SK-N-SH (cell line): ENCODE data around the gene GNAL. TPM values are rescaled to one million over a fixed set of nuclear protein-coding genes. Genes with fewer than 3 reads are reported as not detected.
"Not testable (repeated sequence)": the region's sequence is repeated elsewhere in the genome, so short reads cannot be mapped to it uniquely, and the experiment has no call there.

Experiments
- CTCF ChIA-PET: fragments of 300-600, 350-600 bp; formaldehyde crosslinking; extraction: SDS; loops from one replicate; lab custom pipeline; 2021; lab: Yijun Ruan, JAX
- POLR2A ChIA-PET: fragments of 350-600 bp; sonication (Branson Sonifier 250); formaldehyde crosslinking; extraction: SDS; loops from one replicate; lab custom pipeline; 2020; ENCODE audit warnings: antibody characterized with exemption, inconsistent platforms; lab: Yijun Ruan, JAX
- DNase-seq: peaks from one replicate; pipeline ENCODE4 v3.0.0; 2012
- H2AFZ ChIP-seq: fragments of 200-600 bp; sonication (generic); 2 replicates; pipeline ENCODE4 v1.8.1; 2016; ENCODE audit warnings: antibody characterized with exemption, mild to moderate bottlenecking, low read depth
- H3F3A ChIP-seq: fragments of 200-600 bp; sonication (generic); replicated peaks from 2 replicates; pipeline ENCODE3; 2016; ENCODE audit warnings: antibody characterized with exemption, mild to moderate bottlenecking; ENCODE audit not compliant: insufficient read depth
- H3K27ac ChIP-seq, 2 experiments: fragments of 200-500 bp in 1 of 2; fragments of 200-600 bp in 1 of 2; sonication (Bioruptor generic) in 1 of 2; sonication (generic), shearing (Covaris generic) in 1 of 2; 2 replicates each; pipeline versions ENCODE4 v1.5.1 to v1.6.1; 2014 to 2016; ENCODE audit warnings: low read depth in 2 of 2, inconsistent platforms in 1 of 2, low read length in 1 of 2, mild to moderate bottlenecking in 1 of 2, mixed read lengths in 1 of 2
- H3K27me3 ChIP-seq: fragments of 200-600 bp; sonication (generic), shearing (Covaris generic); 2 replicates; pipeline ENCODE4 v1.6.1; 2016; ENCODE audit warnings: mixed run types; ENCODE audit not compliant: insufficient read depth
- H3K36me3 ChIP-seq, 2 experiments: fragments of 200-500 bp in 1 of 2; fragments of 200-600 bp in 1 of 2; sonication (Bioruptor generic) in 1 of 2; sonication (generic) in 1 of 2; replicated peaks in 1 of 2; 2 replicates each; pipeline versions ENCODE3 to v1.5.1; 2014 to 2016; ENCODE audit warnings: low read length in 1 of 2, mild to moderate bottlenecking in 1 of 2; ENCODE audit not compliant: insufficient read depth in 2 of 2, control insufficient read depth in 1 of 2
- H3K4me1 ChIP-seq, 2 experiments: fragments of 200-500 bp in 1 of 2; fragments of 200-600 bp in 1 of 2; sonication (Bioruptor generic) in 1 of 2; sonication (generic), shearing (Covaris generic) in 1 of 2; 2 replicates each; pipeline versions ENCODE4 v1.5.1 to v1.6.1; 2014 to 2016; ENCODE audit warnings: low read depth in 1 of 2, low read length in 1 of 2, mixed run types in 1 of 2; ENCODE audit not compliant: insufficient read depth in 2 of 2, control insufficient read depth in 1 of 2
- H3K4me2 ChIP-seq: fragments of 200-600 bp; sonication (generic), shearing (Covaris generic); 2 replicates; pipeline ENCODE4 v1.6.1; 2017; ENCODE audit warnings: mixed run types
- H3K4me3 ChIP-seq, 2 experiments: fragments of 200-500 bp in 1 of 2; fragments of 200-600 bp in 1 of 2; sonication (Bioruptor generic) in 1 of 2; sonication (generic), shearing (Covaris generic) in 1 of 2; 2 replicates each; pipeline versions ENCODE4 v1.5.1 to v1.8.1; 2014 to 2016; ENCODE audit warnings: low read depth in 2 of 2, inconsistent platforms in 1 of 2, low read length in 1 of 2, mild to moderate bottlenecking in 1 of 2, mixed read lengths in 1 of 2, moderate library complexity in 1 of 2
- H3K79me2 ChIP-seq: fragments of 200-600 bp; sonication (generic); 2 replicates; pipeline ENCODE4 v1.8.1; 2017; ENCODE audit warnings: mild to moderate bottlenecking; ENCODE audit not compliant: insufficient read depth
- H3K9ac ChIP-seq: fragments of 200-600 bp; sonication (generic); 2 replicates; pipeline ENCODE4 v1.6.1; 2017; ENCODE audit warnings: mixed run types
- H3K9me2 ChIP-seq: fragments of 200-600 bp; sonication (generic); 2 replicates; pipeline ENCODE4 v1.6.1; 2017; ENCODE audit warnings: mixed run types
- H3K9me3 ChIP-seq: fragments of 200-600 bp; sonication (generic); 2 replicates; pipeline ENCODE4 v1.6.1; 2017; ENCODE audit warnings: mixed run types, mild to moderate bottlenecking, moderate library complexity
- H4K20me1 ChIP-seq: fragments of 200-600 bp; sonication (generic); 2 replicates; pipeline ENCODE4 v1.6.1; 2017; ENCODE audit warnings: mild to moderate bottlenecking, mixed run types; ENCODE audit not compliant: insufficient read depth
- CHD2 ChIP-seq: fragments of 150-350 bp; IDR thresholded peaks from 2 replicates; pipeline ENCODE4 v1.6.1; 2018; ENCODE audit warnings: low read length; ENCODE audit not compliant: partially characterized antibody
- FOXM1 ChIP-seq: IDR thresholded peaks from 2 replicates; pipeline ENCODE4 v1.4.0; 2012; ENCODE audit warnings: low read depth, mild to moderate bottlenecking
- SIN3A ChIP-seq: IDR thresholded peaks from 2 replicates; pipeline ENCODE4 v1.6.1; 2012; ENCODE audit warnings: low read depth, mild to moderate bottlenecking, low read length, moderate library complexity, borderline replicate concordance
- WGBS: methylation state at CpG from one replicate; pipeline ENCODE4 v1.1.6; 2017; ENCODE audit warnings: low lambda C conversion rate; 5-methylcytosine and 5-hydroxymethylcytosine counted together
- polyA plus RNA-seq, 3 experiments: library from polyadenylated mRNA; depleted of rRNA; stranded (reverse); fragments of >200 nt; gene quantifications; 2 replicates each; pipeline ENCODE4 v1.2.3, GENCODE V29; 2012

The GNAL gene
- polyA plus RNA-seq, 1 of the 3 experiments (the other 2 are of a cell fraction), result 0.13 TPM

GRCh38 chr18:11713756-11714155 is 24.7 kb downstream of the GNAL start:
- no peaks in the 10 kb centered on the region for H3K9me2 ChIP-seq
- no peaks in the 10 kb centered on the region for H3F3A ChIP-seq
- H3K79me2 ChIP-seq, result no peaks in the 10 kb centered on the region
- no peaks in the 10 kb centered on the region for H3K36me3 ChIP-seq
- WGBS, result 15% methylated on average over 6 of the region's 6 CpGs
- no peak overlapping the region for H3K27ac ChIP-seq
- no peaks in the 10 kb centered on the region for H3K4me1 ChIP-seq
- H3K9ac ChIP-seq, result no peak overlapping the region
- no peaks in the 10 kb centered on the region for H3K9me3 ChIP-seq
- peaks cover 12% of the 10 kb centered on the region; the same call in 1 of the 2 replicates for H3K27me3 ChIP-seq
- TF ChIP-seq FOXM1, result no peak
- TF ChIP-seq, all 33 proteins: peak for 0
- CTCF ChIA-PET, result interaction anchor here (1.0 kb wide), 1 partner anchor 19 kb away, joined by 3 read pairs; no protein-coding TSS in a partner anchor
- Histone ChIP-seq H4K20me1 (no peaks in the 10 kb centered on the region), H2AFZ (0 out of 2 replicates have a peak overlapping the region, but pooled peaks have one; percentile 9), H3K4me2 (peak overlapping the region; percentile 44; the same call in 1 of the 2 replicates), H3K4me3 (peak overlapping the region in 1 of 2 experiments; percentile 17; a peak in 2 of 4 replicates)
- no peak for DNase-seq
- POLR2A ChIA-PET, result no interaction called here

GRCh38 chr18:11714244-11714918 is 25.3 kb downstream of the GNAL start:
- DNase-seq, result no peak
- POLR2A ChIA-PET, result no interaction called here
- Histone ChIP-seq H3F3A (no peaks in the 10 kb centered on the region), H3K27ac (no peak overlapping the region), H3K9me2 (no peaks in the 10 kb centered on the region), H3K36me3 (no peaks in the 10 kb centered on the region), H2AFZ (0 out of 2 replicates have a peak overlapping the region, but pooled peaks have one; percentile 9), H3K9me3 (no peaks in the 10 kb centered on the region), H3K4me3 (peak overlapping the region in 1 of 2 experiments; percentile 17; a peak in 2 of 4 replicates), H3K9ac (no peak overlapping the region), H3K79me2 (no peaks in the 10 kb centered on the region), H3K4me1 (no peaks in the 10 kb centered on the region), H3K4me2 (peak overlapping the region; percentile 44; the same call in 1 of the 2 replicates), H4K20me1 (no peaks in the 10 kb centered on the region), H3K27me3 (peaks cover 12% of the 10 kb centered on the region; the same call in 1 of the 2 replicates)
- TF ChIP-seq SIN3A (no peak), CHD2 (no peak)
- WGBS, result 9% methylated on average over 7 of the region's 7 CpGs
- CTCF ChIA-PET, result interaction anchor here (1.0 kb wide), 1 partner anchor 19 kb away, joined by 3 read pairs; no protein-coding TSS in a partner anchor

DNA sequence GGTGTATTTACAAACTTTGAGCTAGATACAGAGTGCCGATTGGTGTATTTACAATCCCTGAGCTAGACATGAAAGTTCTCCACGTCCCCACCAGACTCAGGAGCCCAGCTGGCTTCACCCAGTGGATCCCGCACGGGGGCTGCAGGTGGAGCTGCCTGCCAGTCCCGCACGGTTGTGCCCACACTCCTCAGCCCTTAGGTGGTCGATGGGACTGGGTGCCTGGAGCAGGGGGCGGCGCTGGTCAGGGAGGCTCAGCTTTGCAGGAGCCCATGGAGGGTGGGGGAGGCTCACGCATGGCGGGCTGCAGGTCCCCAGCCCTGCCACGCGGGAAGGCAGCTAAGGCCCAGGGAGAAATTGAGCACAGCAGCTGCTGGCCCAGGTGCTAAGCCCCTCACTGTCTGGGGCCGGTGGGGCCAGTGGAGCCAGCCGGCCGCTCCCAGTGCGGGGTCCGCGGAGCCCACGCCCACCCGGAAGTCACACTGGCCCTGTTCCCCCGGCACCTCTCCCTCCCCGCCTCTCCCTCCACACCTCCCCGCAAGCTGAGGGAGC is 27.8 kb downstream of the GNAL start:
- H3K9ac ChIP-seq, H4K20me1 ChIP-seq, H3K27ac ChIP-seq, H3K36me3 ChIP-seq, H3K4me1 ChIP-seq, H3K4me2 ChIP-seq, DNase-seq, H3F3A ChIP-seq, H3K4me3 ChIP-seq, H3K79me2 ChIP-seq, H3K9me2 ChIP-seq, POLR2A ChIA-PET, H2AFZ ChIP-seq, H3K9me3 ChIP-seq: not testable (repeated sequence)
- WGBS, result 50% methylated on average over 2 of the region's 24 CpGs
- H3K27me3 ChIP-seq, result peaks cover 12% of the 10 kb centered on the region; the same call in 1 of the 2 replicates
- CTCF ChIA-PET, result interaction anchor here (1.1 kb wide), 1 partner anchor 322 kb away, joined by 3 read pairs; no protein-coding TSS in a partner anchor
